DND-41 (cell line): ENCODE data around the gene GPC6.

Source experiments
- ATAC-seq: fragments of 200-7000 bp; cut with Tn5 transposase; 3 replicates; pipeline ENCODE4 v1.9.1; 2021; ENCODE audit warnings: low read depth; ENCODE audit not compliant: insufficient read depth
- DNase-seq: peaks from one replicate; pipeline ENCODE4 v3.0.0-alpha.2; 2020
- H2AFZ ChIP-seq: 2 replicates; pipeline ENCODE4 v1.6.0; 2012; ENCODE audit warnings: low read depth, low read length
- H3K27ac ChIP-seq: 2 replicates; pipeline ENCODE4 v1.5.1; 2012; ENCODE audit warnings: low read length, inconsistent platforms
- H3K27me3 ChIP-seq: fragments of 200-600 bp; sonication (generic); 2 replicates; pipeline ENCODE4 v1.6.0; 2012; ENCODE audit warnings: low read length, mild to moderate bottlenecking, inconsistent platforms; ENCODE audit not compliant: insufficient read depth, poor library complexity
- H3K36me3 ChIP-seq: 2 replicates; pipeline ENCODE4 v1.5.1; 2012; ENCODE audit warnings: low read length, inconsistent platforms; ENCODE audit not compliant: insufficient read depth
- H3K4me1 ChIP-seq: 2 replicates; pipeline ENCODE4 v1.5.1; 2012; ENCODE audit warnings: mild to moderate bottlenecking, low read length; ENCODE audit not compliant: insufficient read depth
- H3K4me2 ChIP-seq: 2 replicates; pipeline ENCODE4 v1.6.0; 2012; ENCODE audit warnings: mild to moderate bottlenecking, moderate library complexity, low read length, inconsistent platforms; ENCODE audit not compliant: insufficient read depth
- H3K4me3 ChIP-seq, 2 experiments: fragments of 200-600 bp in 1 of 2; shearing (Covaris generic) in 1 of 2; 2 replicates each; pipeline ENCODE4 v1.5.1; 2012 to 2016; ENCODE audit warnings: inconsistent platforms in 2 of 2, low read length in 2 of 2, mild to moderate bottlenecking in 2 of 2, low read depth in 1 of 2, moderate library complexity in 1 of 2
- H3K79me2 ChIP-seq: 2 replicates; pipeline ENCODE4 v1.6.0; 2012; ENCODE audit warnings: low read length, inconsistent platforms; ENCODE audit not compliant: insufficient read depth
- H3K9ac ChIP-seq: 2 replicates; pipeline ENCODE4 v1.6.0; 2012; ENCODE audit warnings: low read depth, mild to moderate bottlenecking, inconsistent platforms, low read length, moderate library complexity
- H3K9me3 ChIP-seq: 2 replicates; pipeline ENCODE4 v1.5.1; 2012; ENCODE audit warnings: low read length, moderate library complexity, mild to moderate bottlenecking, inconsistent platforms; ENCODE audit not compliant: insufficient read depth, severe bottlenecking
- H4K20me1 ChIP-seq: 2 replicates; pipeline ENCODE4 v1.6.0; 2012; ENCODE audit warnings: low read length; ENCODE audit not compliant: insufficient read depth
- EZH2 ChIP-seq: IDR thresholded peaks from 3 replicates; pipeline ENCODE4 v1.6.1; 2012; ENCODE audit warnings: borderline replicate concordance, low read depth, mild to moderate bottlenecking, moderate library complexity, low read length, inconsistent platforms; ENCODE audit not compliant: severe bottlenecking
- TF ChIP-seq, protein P1 (sequence below): IDR thresholded peaks from 2 replicates; pipeline ENCODE4 v1.5.1; 2012; ENCODE audit warnings: borderline replicate concordance, low read length, moderate library complexity, mild to moderate bottlenecking; ENCODE audit not compliant: poor library complexity, severe bottlenecking; ENCODE audit errors: extremely low read depth

Gene GPC6

DNA sequence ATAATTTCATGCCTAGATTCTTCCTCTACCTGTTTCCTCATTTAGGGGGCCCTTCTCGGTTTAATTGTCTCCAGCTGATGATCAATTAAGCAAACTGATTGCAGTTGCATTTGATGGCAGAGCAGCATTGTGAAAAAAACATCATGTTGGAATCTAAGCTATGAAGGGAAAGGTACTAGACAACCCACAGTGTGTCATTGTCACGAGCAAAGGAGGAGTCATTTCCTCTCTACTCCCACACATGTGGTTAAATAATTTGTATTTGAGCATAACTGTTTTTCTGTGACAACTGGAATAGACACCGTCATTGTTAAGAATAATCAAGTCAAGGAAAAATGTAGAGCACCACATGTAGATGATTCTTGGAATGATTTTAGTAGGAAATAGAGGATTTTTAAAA, 1012.5 kb downstream of the GPC6 start:
- H3K4me2 ChIP-seq = no peak overlapping the region
- no peak overlapping the region for H2AFZ ChIP-seq
- no peak for TF ChIP-seq EZH2
- TF ChIP-seq, protein P1, sequence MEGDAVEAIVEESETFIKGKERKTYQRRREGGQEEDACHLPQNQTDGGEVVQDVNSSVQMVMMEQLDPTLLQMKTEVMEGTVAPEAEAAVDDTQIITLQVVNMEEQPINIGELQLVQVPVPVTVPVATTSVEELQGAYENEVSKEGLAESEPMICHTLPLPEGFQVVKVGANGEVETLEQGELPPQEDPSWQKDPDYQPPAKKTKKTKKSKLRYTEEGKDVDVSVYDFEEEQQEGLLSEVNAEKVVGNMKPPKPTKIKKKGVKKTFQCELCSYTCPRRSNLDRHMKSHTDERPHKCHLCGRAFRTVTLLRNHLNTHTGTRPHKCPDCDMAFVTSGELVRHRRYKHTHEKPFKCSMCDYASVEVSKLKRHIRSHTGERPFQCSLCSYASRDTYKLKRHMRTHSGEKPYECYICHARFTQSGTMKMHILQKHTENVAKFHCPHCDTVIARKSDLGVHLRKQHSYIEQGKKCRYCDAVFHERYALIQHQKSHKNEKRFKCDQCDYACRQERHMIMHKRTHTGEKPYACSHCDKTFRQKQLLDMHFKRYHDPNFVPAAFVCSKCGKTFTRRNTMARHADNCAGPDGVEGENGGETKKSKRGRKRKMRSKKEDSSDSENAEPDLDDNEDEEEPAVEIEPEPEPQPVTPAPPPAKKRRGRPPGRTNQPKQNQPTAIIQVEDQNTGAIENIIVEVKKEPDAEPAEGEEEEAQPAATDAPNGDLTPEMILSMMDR = no peak
- DNase-seq = no peak
- H3K36me3 ChIP-seq = no peaks in the 10 kb centered on the region
- H3K27ac ChIP-seq = no peak overlapping the region
- no peaks in the 10 kb centered on the region for H4K20me1 ChIP-seq
- H3K9me3 ChIP-seq = no peaks in the 10 kb centered on the region
- no peak overlapping the region for H3K9ac ChIP-seq
- H3K79me2 ChIP-seq = no peaks in the 10 kb centered on the region
- H3K4me3 ChIP-seq = no peak overlapping the region
- peaks cover 3% of the 10 kb centered on the region for H3K27me3 ChIP-seq
- H3K4me1 ChIP-seq = no peaks in the 10 kb centered on the region
- ATAC-seq = no peak

DNA sequence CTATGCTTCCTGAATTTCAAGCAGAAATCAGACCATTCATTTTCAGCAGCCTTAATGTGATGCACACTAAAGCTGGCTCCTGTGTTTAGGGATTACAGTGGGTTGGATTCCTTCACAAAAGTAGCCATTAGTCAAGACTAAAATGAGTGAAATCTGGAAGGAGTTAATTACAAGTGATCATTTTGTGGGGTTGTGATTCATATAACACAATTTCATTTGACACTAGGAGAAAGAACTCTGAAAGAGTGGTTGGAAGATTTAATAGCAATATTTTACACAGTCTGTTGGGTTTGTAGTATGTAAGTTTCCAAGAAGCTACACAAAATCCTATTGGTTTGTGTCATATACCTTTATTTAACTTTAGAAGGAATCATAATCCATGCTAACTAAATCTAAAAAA, 1015.9 kb downstream of the GPC6 start:
- DNase-seq (no peak), ATAC-seq (no peak)
- H3K9me3 ChIP-seq = no peaks in the 10 kb centered on the region
- H3K4me1 ChIP-seq = no peaks in the 10 kb centered on the region
- H2AFZ ChIP-seq = no peak overlapping the region
- no peaks in the 10 kb centered on the region for H3K36me3 ChIP-seq
- no peaks in the 10 kb centered on the region for H4K20me1 ChIP-seq
- no peak for TF ChIP-seq EZH2
- TF ChIP-seq, protein P1 = no peak
- no peak overlapping the region for H3K9ac ChIP-seq
- no peak overlapping the region for H3K4me3 ChIP-seq
- no peaks in the 10 kb centered on the region for H3K79me2 ChIP-seq
- H3K4me2 ChIP-seq = no peak overlapping the region
- H3K27ac ChIP-seq = no peak overlapping the region
- peaks cover 3% of the 10 kb centered on the region for H3K27me3 ChIP-seq

DNA sequence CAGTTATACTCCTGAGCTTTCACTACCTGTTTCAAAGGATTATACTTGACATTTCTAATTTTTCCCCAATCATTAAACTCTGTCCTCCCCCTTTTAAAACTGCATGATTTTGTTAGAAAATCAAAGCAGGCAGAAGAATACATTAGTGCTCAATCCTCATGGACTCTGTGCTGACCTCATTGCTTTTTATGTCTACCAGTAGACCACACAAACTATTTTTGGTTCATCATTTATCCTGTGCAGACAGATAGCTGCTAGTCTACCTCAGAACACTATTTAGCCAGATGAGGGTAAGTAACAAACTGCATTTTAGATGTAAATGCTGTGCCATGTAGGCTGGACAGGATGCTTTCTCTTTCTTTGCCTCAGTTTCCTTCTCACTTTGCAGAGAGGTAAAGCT, 1016.9 kb downstream of the GPC6 start:
- Histone ChIP-seq H3K27ac (no peak overlapping the region), H3K4me1 (no peaks in the 10 kb centered on the region), H3K27me3 (peaks cover 3% of the 10 kb centered on the region), H3K36me3 (no peaks in the 10 kb centered on the region), H3K79me2 (no peaks in the 10 kb centered on the region), H3K9me3 (no peaks in the 10 kb centered on the region), H3K9ac (no peak overlapping the region), H3K4me3 (no peak overlapping the region), H2AFZ (no peak overlapping the region), H3K4me2 (no peak overlapping the region), H4K20me1 (no peaks in the 10 kb centered on the region)
- ATAC-seq (no peak), DNase-seq (no peak)
- TF ChIP-seq, protein P1 = no peak
- TF ChIP-seq EZH2 = no peak

DNA sequence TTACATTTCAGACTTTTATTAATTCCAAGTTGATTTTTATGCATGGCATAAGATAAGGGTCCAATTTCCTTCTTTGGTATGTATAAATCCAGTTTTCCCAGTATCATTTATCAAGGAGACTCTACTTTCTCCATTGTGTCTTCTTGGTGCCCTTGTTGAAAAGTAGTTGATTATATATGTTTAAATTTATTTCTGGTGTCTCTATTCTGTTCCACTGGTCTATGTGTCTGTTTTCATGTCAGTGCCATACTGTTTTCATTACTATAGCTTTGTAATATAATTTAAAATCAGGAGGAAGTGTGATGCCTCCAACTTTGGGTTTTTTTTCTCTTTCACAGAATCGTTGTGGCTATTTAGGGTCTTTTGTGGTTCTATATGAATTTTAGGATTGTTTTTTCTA, 1019.9 kb downstream of the GPC6 start:
- Histone ChIP-seq H3K4me1 (no peaks in the 10 kb centered on the region), H4K20me1 (no peaks in the 10 kb centered on the region), H3K4me3 (no peak overlapping the region), H3K4me2 (no peak overlapping the region), H3K27me3 (peaks cover 3% of the 10 kb centered on the region), H3K9me3 (no peaks in the 10 kb centered on the region), H2AFZ (no peak overlapping the region), H3K79me2 (no peaks in the 10 kb centered on the region), H3K27ac (no peak overlapping the region), H3K9ac (no peak overlapping the region), H3K36me3 (no peaks in the 10 kb centered on the region)
- no peak for TF ChIP-seq EZH2
- TF ChIP-seq, protein P1 = no peak
- no peak for DNase-seq
- no peak for ATAC-seq
